ENCODE measurements around the gene DDX25.

The DDX25 gene

GRCh38 chr11:125883375-125883774 is 20.9 kb upstream of the DDX25 start:
- Histone ChIP-seq H3K27me3 (ENCODE audit: control insufficient read depth in 2 of 2, insufficient read depth in 2 of 2, low read length in 2 of 2) (no peaks in the 10 kb centered on the region), H3K36me3 (ENCODE audit: control insufficient read depth in 2 of 2, insufficient read depth in 2 of 2, low read length in 2 of 2) (no peaks in the 10 kb centered on the region), H3K27ac (ENCODE audit: low read depth in 2 of 2, low read length in 2 of 2) (no peak overlapping the region), H3K4me1 (ENCODE audit: control insufficient read depth in 2 of 2, insufficient read depth in 2 of 2, low read length in 2 of 2) (peaks cover 0 to 6% of the 10 kb centered on the region in 2 donors), H3K4me3 (ENCODE audit: low read length in 2 of 2) (no peak overlapping the region), H3K9me3 (ENCODE audit: control insufficient read depth in 2 of 2, low read length in 2 of 2) (no peaks in the 10 kb centered on the region), H3K9ac (ENCODE audit: low read depth in 1 of 2, low read length in 2 of 2) (no peak overlapping the region)

GRCh38 chr11:125886997-125887372 is 17.3 kb upstream of the DDX25 start:
- no peaks in the 10 kb centered on the region for H3K9me3 ChIP-seq (ENCODE audit: control insufficient read depth in 2 of 2, low read length in 2 of 2)
- H3K4me3 ChIP-seq (ENCODE audit: low read length in 2 of 2) = peak overlapping the region; percentile 87 to 96
- peaks cover 0 to 6% of the 10 kb centered on the region in 2 donors for H3K4me1 ChIP-seq (ENCODE audit: control insufficient read depth in 2 of 2, insufficient read depth in 2 of 2, low read length in 2 of 2)
- H3K27ac ChIP-seq (ENCODE audit: low read depth in 2 of 2, low read length in 2 of 2) = peak overlapping the region; percentile 95 to 96
- H3K36me3 ChIP-seq (ENCODE audit: control insufficient read depth in 2 of 2, insufficient read depth in 2 of 2, low read length in 2 of 2) = no peaks in the 10 kb centered on the region
- no peak overlapping the region for H3K9ac ChIP-seq (ENCODE audit: low read depth in 1 of 2, low read length in 2 of 2)
- no peaks in the 10 kb centered on the region for H3K27me3 ChIP-seq (ENCODE audit: control insufficient read depth in 2 of 2, insufficient read depth in 2 of 2, low read length in 2 of 2)

DNA sequence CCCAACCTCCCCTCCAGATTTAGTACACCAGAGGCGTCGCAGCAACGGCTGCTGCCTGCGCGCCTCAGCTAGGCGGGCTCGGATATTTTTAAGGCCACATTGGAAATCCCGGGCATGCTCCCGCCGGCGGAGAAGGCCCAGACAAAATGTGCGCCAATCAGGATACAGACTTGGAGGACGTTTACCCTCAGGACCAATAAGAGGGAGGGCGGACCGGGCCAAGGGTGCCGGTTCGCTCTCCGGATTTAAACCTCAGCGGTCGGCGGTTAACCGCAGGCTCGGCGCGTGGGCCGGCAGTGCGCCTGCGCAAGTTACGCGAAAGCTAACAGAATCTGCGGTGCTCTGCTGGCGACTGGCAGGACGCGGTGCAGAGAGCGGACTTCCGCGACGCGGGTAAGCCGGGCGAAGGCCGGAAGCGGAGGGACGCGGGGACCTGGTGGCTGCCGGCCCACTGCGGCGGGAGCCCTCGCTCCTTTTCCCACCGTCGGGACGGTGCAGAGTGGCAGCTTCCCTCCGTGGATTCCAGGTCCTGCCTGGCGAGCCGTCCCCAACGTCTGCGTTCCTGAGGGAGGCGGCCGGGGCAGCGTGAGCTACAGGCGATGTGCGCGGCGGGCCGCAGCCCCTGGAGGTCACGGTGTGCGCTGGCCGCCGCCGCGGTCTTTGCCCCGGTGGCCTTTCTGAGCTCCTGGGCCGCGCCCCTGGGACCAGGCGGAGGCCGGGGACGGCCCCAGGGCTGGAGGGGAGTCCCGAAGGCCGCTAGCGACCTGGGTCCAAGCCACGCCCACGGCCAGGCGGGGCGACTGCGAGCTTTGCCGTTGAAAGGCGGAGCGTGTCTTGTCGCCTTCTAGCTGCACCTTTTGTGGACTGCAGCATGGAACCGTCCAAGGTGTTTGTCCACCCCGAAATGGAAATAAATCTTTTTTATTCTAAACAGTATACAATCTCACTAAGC is 16.7 kb upstream of the DDX25 start, which contains the start of gene HYLS1:
TSS of gene HYLS1 (plus strand) at position 296 of the 952 bp plus-strand sequence. CDS start 11,701 bp downstream, outside the sequence.
- Histone ChIP-seq H3K27ac (ENCODE audit: low read depth in 2 of 2, low read length in 2 of 2) (peak within 1 kb of the TSS; percentile 95 to 96), H3K4me1 (ENCODE audit: control insufficient read depth in 2 of 2, insufficient read depth in 2 of 2, low read length in 2 of 2) (peaks cover 0 to 6% of the 10 kb centered on the region in 2 donors), H3K9ac (ENCODE audit: low read depth in 1 of 2, low read length in 2 of 2) (peak within 1 kb of the TSS; percentile 75 to 94), H3K27me3 (ENCODE audit: control insufficient read depth in 2 of 2, insufficient read depth in 2 of 2, low read length in 2 of 2) (no peaks in the 10 kb centered on the region), H3K4me3 (ENCODE audit: low read length in 2 of 2) (peak within 1 kb of the TSS; percentile 87 to 96), H3K36me3 (ENCODE audit: control insufficient read depth in 2 of 2, insufficient read depth in 2 of 2, low read length in 2 of 2) (no peaks in the 10 kb centered on the region), H3K9me3 (ENCODE audit: control insufficient read depth in 2 of 2, low read length in 2 of 2) (no peaks in the 10 kb centered on the region)

GRCh38 chr11:125890447-125891100 is 13.7 kb upstream of the DDX25 start:
- Histone ChIP-seq H3K4me1 (ENCODE audit: control insufficient read depth in 2 of 2, insufficient read depth in 2 of 2, low read length in 2 of 2) (peaks cover 0 to 8% of the 10 kb centered on the region in 2 donors), H3K9ac (ENCODE audit: low read depth in 1 of 2, low read length in 2 of 2) (no peak overlapping the region), H3K27ac (ENCODE audit: low read depth in 2 of 2, low read length in 2 of 2) (no peak overlapping the region)

GRCh38 chr11:125892071-125892470 is 12.2 kb upstream of the DDX25 start:
- no peak overlapping the region for H3K4me3 ChIP-seq (ENCODE audit: low read length in 2 of 2)
- peaks cover 0 to 3% of the 10 kb centered on the region in 2 donors for H3K4me1 ChIP-seq (ENCODE audit: control insufficient read depth in 2 of 2, insufficient read depth in 2 of 2, low read length in 2 of 2)
- no peak overlapping the region for H3K27ac ChIP-seq (ENCODE audit: low read depth in 2 of 2, low read length in 2 of 2)
- peaks cover 6 to 21% of the 10 kb centered on the region in 2 donors for H3K36me3 ChIP-seq (ENCODE audit: control insufficient read depth in 2 of 2, insufficient read depth in 2 of 2, low read length in 2 of 2)
- H3K9ac ChIP-seq (ENCODE audit: low read depth in 1 of 2, low read length in 2 of 2) = no peak overlapping the region
- H3K27me3 ChIP-seq (ENCODE audit: control insufficient read depth in 2 of 2, insufficient read depth in 2 of 2, low read length in 2 of 2) = no peaks in the 10 kb centered on the region
- H3K9me3 ChIP-seq (ENCODE audit: control insufficient read depth in 2 of 2, low read length in 2 of 2) = no peaks in the 10 kb centered on the region

More at GRCh38 chr11:125890447-125891100, 13.7 kb upstream of the DDX25 start:
- no peak overlapping the region for H3K4me3 ChIP-seq (ENCODE audit: low read length in 2 of 2)
- H3K9me3 ChIP-seq (ENCODE audit: control insufficient read depth in 2 of 2, low read length in 2 of 2) = no peaks in the 10 kb centered on the region
- peaks cover 6 to 17% of the 10 kb centered on the region in 2 donors for H3K36me3 ChIP-seq (ENCODE audit: control insufficient read depth in 2 of 2, insufficient read depth in 2 of 2, low read length in 2 of 2)
- H3K27me3 ChIP-seq (ENCODE audit: control insufficient read depth in 2 of 2, insufficient read depth in 2 of 2, low read length in 2 of 2) = no peaks in the 10 kb centered on the region

DNA sequence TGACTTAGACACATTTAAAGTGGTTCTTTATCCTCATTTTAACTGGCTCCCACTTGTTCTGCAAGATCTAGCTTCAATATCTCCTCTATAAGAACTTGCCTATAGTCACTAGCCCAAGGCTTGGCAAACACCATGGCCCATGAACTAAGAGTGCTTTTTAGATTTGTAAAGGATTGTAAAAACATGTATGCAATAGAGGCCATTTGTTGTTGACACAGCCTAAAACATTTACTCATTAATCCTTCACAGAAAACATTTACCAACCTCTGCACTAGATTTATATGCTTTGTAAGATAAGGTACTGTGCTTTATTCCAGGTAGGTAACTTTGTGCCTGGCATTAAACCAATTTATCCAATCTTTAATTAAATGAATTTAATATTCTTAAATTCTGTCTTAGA is 11.3 kb upstream of the DDX25 start:
- Histone ChIP-seq H3K4me3 (ENCODE audit: low read length in 2 of 2) (no peak overlapping the region), H3K4me1 (ENCODE audit: control insufficient read depth in 2 of 2, insufficient read depth in 2 of 2, low read length in 2 of 2) (peaks cover 0 to 2% of the 10 kb centered on the region in 2 donors), H3K27ac (ENCODE audit: low read depth in 2 of 2, low read length in 2 of 2) (no peak overlapping the region), H3K9me3 (ENCODE audit: control insufficient read depth in 2 of 2, low read length in 2 of 2) (no peaks in the 10 kb centered on the region), H3K27me3 (ENCODE audit: control insufficient read depth in 2 of 2, insufficient read depth in 2 of 2, low read length in 2 of 2) (no peaks in the 10 kb centered on the region), H3K9ac (ENCODE audit: low read depth in 1 of 2, low read length in 2 of 2) (no peak overlapping the region), H3K36me3 (ENCODE audit: control insufficient read depth in 2 of 2, insufficient read depth in 2 of 2, low read length in 2 of 2) (peaks cover 6 to 21% of the 10 kb centered on the region in 2 donors)

GRCh38 chr11:125901872-125902271 is 2.4 kb upstream of the DDX25 start:
- H3K4me1 ChIP-seq (ENCODE audit: control insufficient read depth in 2 of 2, insufficient read depth in 2 of 2, low read length in 2 of 2) = peaks cover 11% of the 10 kb centered on the region in 2 donors
- H3K27ac ChIP-seq (ENCODE audit: low read depth in 2 of 2, low read length in 2 of 2) = no peak overlapping the region
- H3K27me3 ChIP-seq (ENCODE audit: control insufficient read depth in 2 of 2, insufficient read depth in 2 of 2, low read length in 2 of 2) = peaks cover 7 to 9% of the 10 kb centered on the region in 2 donors
- H3K36me3 ChIP-seq (ENCODE audit: control insufficient read depth in 2 of 2, insufficient read depth in 2 of 2, low read length in 2 of 2) = peaks cover 0 to 9% of the 10 kb centered on the region in 2 donors
- H3K4me3 ChIP-seq (ENCODE audit: low read length in 2 of 2) = no peak overlapping the region
- no peak overlapping the region for H3K9ac ChIP-seq (ENCODE audit: low read depth in 1 of 2, low read length in 2 of 2)
- H3K9me3 ChIP-seq (ENCODE audit: control insufficient read depth in 2 of 2, low read length in 2 of 2) = no peaks in the 10 kb centered on the region

GRCh38 chr11:125902277-125902926 is 1.9 kb upstream of the DDX25 start:
- Histone ChIP-seq H3K36me3 (ENCODE audit: control insufficient read depth in 2 of 2, insufficient read depth in 2 of 2, low read length in 2 of 2) (peaks cover 0 to 9% of the 10 kb centered on the region in 2 donors), H3K27ac (ENCODE audit: low read depth in 2 of 2, low read length in 2 of 2) (peak overlapping the region; percentile 63 to 75), H3K4me3 (ENCODE audit: low read length in 2 of 2) (peak overlapping the region; percentile 93 to 100), H3K9me3 (ENCODE audit: control insufficient read depth in 2 of 2, low read length in 2 of 2) (no peaks in the 10 kb centered on the region), H3K27me3 (ENCODE audit: control insufficient read depth in 2 of 2, insufficient read depth in 2 of 2, low read length in 2 of 2) (peaks cover 7 to 9% of the 10 kb centered on the region in 2 donors), H3K9ac (ENCODE audit: low read depth in 1 of 2, low read length in 2 of 2) (peak overlapping the region; percentile 82 to 96), H3K4me1 (ENCODE audit: control insufficient read depth in 2 of 2, insufficient read depth in 2 of 2, low read length in 2 of 2) (peaks cover 11% of the 10 kb centered on the region in 2 donors)

GRCh38 chr11:125902927-125903710 is 1.2 kb upstream of the DDX25 start, which contains the start of gene PUS3:
PUS3 (minus strand) TSS chr11:125903206; CDS start chr11:125896284, 6,922 bp downstream.
- Histone ChIP-seq H3K4me3 (ENCODE audit: low read length in 2 of 2) (peak within 1 kb of the TSS; percentile 93 to 100), H3K27ac (ENCODE audit: low read depth in 2 of 2, low read length in 2 of 2) (peak within 1 kb of the TSS; percentile 63 to 75), H3K4me1 (ENCODE audit: control insufficient read depth in 2 of 2, insufficient read depth in 2 of 2, low read length in 2 of 2) (peaks cover 11% of the 10 kb centered on the region in 2 donors), H3K9ac (ENCODE audit: low read depth in 1 of 2, low read length in 2 of 2) (peak within 1 kb of the TSS; percentile 82 to 96), H3K36me3 (ENCODE audit: control insufficient read depth in 2 of 2, insufficient read depth in 2 of 2, low read length in 2 of 2) (peaks cover 0 to 9% of the 10 kb centered on the region in 2 donors), H3K9me3 (ENCODE audit: control insufficient read depth in 2 of 2, low read length in 2 of 2) (no peaks in the 10 kb centered on the region), H3K27me3 (ENCODE audit: control insufficient read depth in 2 of 2, insufficient read depth in 2 of 2, low read length in 2 of 2) (peaks cover 7 to 9% of the 10 kb centered on the region in 2 donors)

Data from mucosa of rectum (tissue), 2 donors.